ENCODE data around the gene CYP26C1. TPM values are rescaled to one million over a fixed set of nuclear protein-coding genes. Genes with fewer than 3 reads are reported as not detected.

Gene CYP26C1
- total RNA-seq, 1 donor from 2014 or later, result not detected

- intact Hi-C loops (cut with micrococcal nuclease), result no loop called here
Observed at GRCh38 chr10:93063977-93064660, 3.5 kb downstream of the CYP26C1 start.

- intact Hi-C loops (cut with micrococcal nuclease), result loop anchor here (5.0 kb wide), 1 partner anchor 373 kb away; no protein-coding TSS in a partner anchor
Observed at GRCh38 chr10:93064874-93065660, 4.5 kb downstream of the CYP26C1 start.

- intact Hi-C loops (cut with micrococcal nuclease), result loop anchor here (5.0 kb wide), 1 partner anchor 374 kb away; no protein-coding TSS in a partner anchor
Observed at GRCh38 chr10:93065675-93066543, 5.3 kb downstream of the CYP26C1 start.

- intact Hi-C loops (cut with micrococcal nuclease), result loop anchor here (5.0 kb wide), 1 partner anchor 374 kb away; no protein-coding TSS in a partner anchor
Observed at GRCh38 chr10:93066544-93066913, 5.9 kb downstream of the CYP26C1 start.

GRCh38 chr10:93067443-93068365 is 7.1 kb downstream of the CYP26C1 start:
- intact Hi-C loops (cut with micrococcal nuclease), result loop anchor here (5.0 kb wide), 1 partner anchor 375 kb away; no protein-coding TSS in a partner anchor

- intact Hi-C loops (cut with micrococcal nuclease), result loop anchor here (5.0 kb wide), 1 partner anchor 376 kb away; no protein-coding TSS in a partner anchor
Observed at GRCh38 chr10:93068411-93069244, 8.0 kb downstream of the CYP26C1 start.

GRCh38 chr10:93069245-93069561 is 8.6 kb downstream of the CYP26C1 start:
- intact Hi-C loops (cut with micrococcal nuclease), result loop anchor here (5.0 kb wide), 1 partner anchor 377 kb away; no protein-coding TSS in a partner anchor

GRCh38 chr10:93070378-93071176 is 10.0 kb downstream of the CYP26C1 start:
- intact Hi-C loops (cut with micrococcal nuclease), result loop anchor here (10.0 kb wide), 1 partner anchor 414 kb away; the partner anchor contains the start of gene MYOF

- intact Hi-C loops (cut with micrococcal nuclease), result loop anchor here (10.0 kb wide), 1 partner anchor 414 kb away; the partner anchor contains the start of gene MYOF
Observed at GRCh38 chr10:93071177-93071472, 10.5 kb downstream of the CYP26C1 start.

GRCh38 chr10:93071674-93072224 is 11.2 kb downstream of the CYP26C1 start:
- intact Hi-C loops (cut with micrococcal nuclease), result loop anchor here (1.0 to 10.0 kb wide), 2 partner anchors 9 to 413 kb away; partner anchors contain the start of gene MYOF

- intact Hi-C loops (cut with micrococcal nuclease), result loop anchor here (1.0 to 10.0 kb wide), 2 partner anchors 10 to 413 kb away; partner anchors contain the start of gene MYOF
Observed at GRCh38 chr10:93072225-93072712, 11.7 kb downstream of the CYP26C1 start.

- intact Hi-C loops (cut with micrococcal nuclease), result loop anchor here (1.0 to 10.0 kb wide), 2 partner anchors 11 to 412 kb away; partner anchors contain the start of gene MYOF
Observed at GRCh38 chr10:93072713-93073538, 12.3 kb downstream of the CYP26C1 start.

- intact Hi-C loops (cut with micrococcal nuclease), result loop anchor here (10.0 kb wide), 1 partner anchor 411 kb away; the partner anchor contains the start of gene MYOF
Observed at GRCh38 chr10:93073539-93074146, 13.0 kb downstream of the CYP26C1 start, which contains the start of gene CYP26A1. TSS of gene CYP26A1 (plus strand) at chr10:93073893. CDS start at chr10:93073935, 42 bp downstream.

- intact Hi-C loops (cut with micrococcal nuclease), result loop anchor here (10.0 kb wide), 1 partner anchor 411 kb away; the partner anchor contains the start of gene MYOF
Observed at GRCh38 chr10:93074147-93074596, 13.6 kb downstream of the CYP26C1 start.

- intact Hi-C loops (cut with micrococcal nuclease), result loop anchor here (10.0 kb wide), 1 partner anchor 410 kb away; the partner anchor contains the start of gene MYOF
Observed at GRCh38 chr10:93074597-93075368, 14.2 kb downstream of the CYP26C1 start.

Data from T-helper 2 cell treated with Interferon-gamma antibody and Interleukin-4, amounts not matched to agents 100 ng/mL and 5 ng/mL, for 36 hours (primary cell).